22Rv1 (cell line): ENCODE data around the gene SLC26A8.

ENCODE experiments used
- H3K27ac ChIP-seq: fragments of 450-650 bp; 2 replicates; pipeline ENCODE4 v1.5.1; 2017
- CTCF ChIP-seq: fragments of 450-650 bp; IDR thresholded peaks from 2 replicates; pipeline ENCODE4 v1.5.1; 2017; ENCODE audit warnings: mild to moderate bottlenecking
- ZFX ChIP-seq: fragments of 450-650 bp; IDR thresholded peaks from 2 replicates; pipeline ENCODE4 v1.6.1; 2017; ENCODE audit warnings: antibody characterized with exemption, borderline replicate concordance

Gene SLC26A8

GRCh38 chr6:35955970-35956369 is 68.5 kb downstream of the SLC26A8 start:
- TF ChIP-seq CTCF, result peak; percentile 60
- TF ChIP-seq ZFX, result no peak
- H3K27ac ChIP-seq, result no peak overlapping the region

- no peak overlapping the region for H3K27ac ChIP-seq
- no peak for TF ChIP-seq ZFX
- no peak for TF ChIP-seq CTCF
Measured at GRCh38 chr6:35955521-35955920, 68.9 kb downstream of the SLC26A8 start.

DNA sequence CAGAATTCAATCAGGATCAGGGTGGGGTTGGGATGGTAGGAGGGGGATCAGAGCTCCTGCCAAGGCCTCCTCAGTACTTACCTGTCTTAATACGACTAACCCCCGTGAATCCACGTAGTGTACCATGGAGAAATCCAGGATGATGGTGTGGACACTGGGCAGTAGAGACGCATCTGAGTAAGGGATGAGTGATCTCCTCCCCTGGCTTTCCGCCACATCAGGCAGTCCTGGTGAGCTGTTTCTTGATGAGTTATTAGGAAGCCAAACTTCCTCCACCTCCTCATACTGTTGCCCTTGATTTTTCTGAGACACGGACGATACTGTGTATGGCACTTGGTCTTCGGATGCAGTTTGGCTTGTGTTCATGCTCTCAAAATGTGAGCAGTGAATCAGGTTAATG is 69.4 kb downstream of the SLC26A8 start:
- no peak overlapping the region for H3K27ac ChIP-seq
- TF ChIP-seq ZFX (no peak), CTCF (no peak)

- no peak for TF ChIP-seq ZFX
- TF ChIP-seq CTCF, result no peak
- no peak overlapping the region for H3K27ac ChIP-seq
Measured at GRCh38 chr6:35954333-35954732, 70.1 kb downstream of the SLC26A8 start.

GRCh38 chr6:35948725-35949124 is 75.7 kb downstream of the SLC26A8 start:
- H3K27ac ChIP-seq, result no peak overlapping the region
- TF ChIP-seq CTCF (peak; percentile 35), ZFX (no peak)

DNA sequence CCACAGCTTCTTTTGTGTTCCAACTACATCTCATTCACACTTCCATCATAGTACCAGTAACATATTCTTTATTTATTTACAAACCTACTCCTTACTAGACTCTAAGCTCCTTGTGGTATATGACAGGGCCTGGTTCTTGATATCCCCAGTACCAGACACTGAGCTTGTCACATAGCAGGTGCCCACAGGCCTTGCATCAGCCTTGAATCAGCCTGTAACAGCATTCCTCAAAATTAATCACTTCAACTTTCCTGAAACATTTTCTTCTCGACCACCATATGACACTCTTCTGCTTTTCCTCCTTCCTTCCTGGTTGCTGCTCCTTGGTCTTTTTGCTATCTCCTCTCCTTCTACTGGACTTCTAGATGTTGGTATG is 78.8 kb downstream of the SLC26A8 start:
- TF ChIP-seq ZFX (no peak), CTCF (no peak)
- H3K27ac ChIP-seq, result no peak overlapping the region

- TF ChIP-seq ZFX (no peak), CTCF (no peak)
Measured at GRCh38 chr6:35943390-35943789, 81.1 kb downstream of the SLC26A8 start.

More at GRCh38 chr6:35943390-35943789, 81.1 kb downstream of the SLC26A8 start:
- H3K27ac ChIP-seq, result no peak overlapping the region
